Right renal pelvis (tissue), 4 donors: Measurements from ENCODE around the gene MBTPS1. TPM values are rescaled to one million over a fixed set of nuclear protein-coding genes. Genes with fewer than 3 reads are reported as not detected.

ENCODE experiments used
- DNase-seq, 4 donors: peaks; one replicate each; pipeline ENCODE4 v3.0.0-alpha.2; 2013; ENCODE audit warnings: low read depth in 4 of 4, low spot score in 3 of 4, missing footprints in 1 of 4
- polyA plus RNA-seq, 4 donors: library from polyadenylated mRNA; unstranded; fragments of 120-200 nt; gene quantifications; one replicate each; pipeline ENCODE4 v1.2.1, GENCODE V29; 2013; ENCODE audit not compliant: insufficient read length in 4 of 4

MBTPS1 gene
- polyA plus RNA-seq, 4 donors: 112 to 115 (median 115) TPM

DNA sequence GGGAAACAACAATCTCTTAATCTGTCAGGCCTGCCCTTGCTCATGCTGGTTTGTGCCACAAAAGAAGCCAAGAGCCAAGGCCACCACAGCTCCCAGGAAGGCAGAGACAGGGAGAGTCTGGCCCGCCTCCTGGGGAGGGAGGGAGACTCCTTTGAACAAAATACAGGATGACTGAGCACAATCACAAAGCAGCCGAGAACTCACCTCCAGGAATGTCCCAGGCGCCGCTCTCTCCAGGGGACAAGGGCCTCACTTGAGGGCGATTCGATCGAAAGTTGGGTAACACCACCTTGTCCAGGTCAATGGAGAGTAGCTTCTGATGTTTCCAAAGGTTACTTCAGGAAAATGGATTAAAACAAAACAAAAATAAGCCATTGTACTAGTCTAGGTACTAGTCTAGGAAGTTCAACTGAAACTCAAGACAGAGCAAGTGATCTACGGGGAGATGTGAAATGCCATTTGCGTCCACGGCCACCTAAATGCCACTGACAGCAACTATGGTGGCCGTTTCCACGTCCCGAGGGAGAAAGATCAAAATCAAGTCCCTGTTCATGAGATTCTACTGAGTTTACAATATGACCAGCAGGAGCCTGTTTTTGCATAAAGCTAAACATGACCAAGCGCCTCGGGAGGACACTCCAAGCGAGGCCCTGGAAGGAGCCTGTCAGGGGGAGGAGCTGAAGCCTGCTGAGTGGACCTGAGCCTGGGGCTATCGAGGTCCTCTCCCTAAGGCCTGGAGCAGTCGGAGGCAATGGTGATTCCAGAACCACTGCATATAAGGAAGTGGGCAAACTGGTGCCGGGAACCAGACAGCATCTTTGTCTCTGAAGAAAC lies 60.7 kb downstream of the MBTPS1 start:
- no peak for DNase-seq

DNA sequence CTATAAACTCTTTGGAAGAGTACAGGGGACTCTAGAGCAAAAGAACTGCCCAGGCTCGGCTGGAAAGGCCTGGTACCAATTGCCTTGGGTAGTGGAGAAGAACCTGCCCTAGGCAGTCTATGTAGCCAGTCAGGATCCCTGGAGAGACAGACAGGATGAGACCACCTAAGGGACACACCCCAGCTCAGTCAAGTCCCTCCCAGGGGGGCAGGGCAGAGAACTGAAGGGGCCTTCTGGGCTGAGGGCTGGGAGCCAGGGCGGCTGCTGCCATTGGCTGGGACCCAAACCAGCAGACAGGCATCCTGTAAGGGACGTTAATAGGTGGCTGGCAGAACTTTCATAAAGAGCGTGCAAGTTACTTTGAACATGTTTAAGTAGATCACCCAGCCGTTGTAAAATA lies 61.4 kb downstream of the MBTPS1 start:
- no peak for DNase-seq

DNA sequence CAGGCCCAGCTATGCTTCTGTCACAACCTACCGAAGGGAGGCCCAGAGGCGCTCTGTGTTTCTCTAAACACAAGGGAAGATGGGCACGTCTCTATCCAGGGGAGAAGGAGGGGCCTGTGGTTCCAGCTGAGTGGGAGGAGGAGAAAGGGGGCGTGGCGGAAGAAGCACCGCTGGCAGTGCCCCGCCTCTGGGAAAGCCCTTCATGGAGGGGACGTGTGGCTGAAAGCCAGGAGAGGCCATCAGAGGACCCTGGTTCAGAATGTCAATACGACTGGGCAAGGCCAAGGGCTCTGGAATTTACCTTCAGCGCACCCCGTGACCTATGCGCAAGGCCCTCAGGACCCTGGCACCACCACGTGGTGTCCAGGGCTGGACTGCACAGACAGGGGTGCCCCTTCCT lies 61.8 kb downstream of the MBTPS1 start:
- DNase-seq: no peak

DNA sequence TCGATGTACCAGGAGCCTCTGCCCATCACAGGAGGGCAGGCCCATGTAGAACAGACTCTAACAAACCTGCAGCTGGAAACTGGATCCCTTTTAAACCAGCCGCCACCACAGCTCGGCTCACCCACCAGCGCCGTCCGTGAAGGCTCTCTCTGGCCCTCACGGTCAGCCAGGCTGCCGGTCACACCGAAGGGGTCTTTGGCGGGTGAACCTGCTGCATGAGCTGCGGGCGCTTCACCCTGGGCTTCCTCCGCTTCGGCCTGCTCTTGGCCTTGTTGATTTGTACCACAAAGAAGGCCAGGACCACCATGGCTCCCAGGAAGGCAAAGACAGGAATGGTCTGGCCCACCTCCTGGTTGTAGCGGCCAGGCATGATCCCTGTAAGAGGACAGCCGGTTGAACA lies 62.5 kb downstream of the MBTPS1 start:
- DNase-seq: no peak

DNA sequence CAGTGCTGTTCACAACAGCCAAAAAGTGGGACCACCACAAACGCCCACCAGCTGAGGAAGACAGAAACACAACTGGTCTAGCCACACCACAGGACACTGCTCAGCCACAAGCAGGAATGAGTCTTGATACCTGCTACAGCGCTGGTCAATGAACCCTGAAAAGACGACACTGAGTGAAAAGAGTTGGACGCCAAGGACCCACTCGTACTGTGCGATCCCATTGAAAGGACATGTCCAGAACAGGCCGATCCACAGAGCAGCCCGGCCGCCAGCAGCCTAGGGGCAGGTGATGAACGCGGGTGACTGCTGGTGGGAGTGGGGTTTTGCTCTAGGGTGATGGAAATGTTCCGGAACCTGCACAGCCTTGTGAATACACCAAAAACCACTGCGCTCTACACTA lies 63.5 kb downstream of the MBTPS1 start:
- no peak for DNase-seq

DNA sequence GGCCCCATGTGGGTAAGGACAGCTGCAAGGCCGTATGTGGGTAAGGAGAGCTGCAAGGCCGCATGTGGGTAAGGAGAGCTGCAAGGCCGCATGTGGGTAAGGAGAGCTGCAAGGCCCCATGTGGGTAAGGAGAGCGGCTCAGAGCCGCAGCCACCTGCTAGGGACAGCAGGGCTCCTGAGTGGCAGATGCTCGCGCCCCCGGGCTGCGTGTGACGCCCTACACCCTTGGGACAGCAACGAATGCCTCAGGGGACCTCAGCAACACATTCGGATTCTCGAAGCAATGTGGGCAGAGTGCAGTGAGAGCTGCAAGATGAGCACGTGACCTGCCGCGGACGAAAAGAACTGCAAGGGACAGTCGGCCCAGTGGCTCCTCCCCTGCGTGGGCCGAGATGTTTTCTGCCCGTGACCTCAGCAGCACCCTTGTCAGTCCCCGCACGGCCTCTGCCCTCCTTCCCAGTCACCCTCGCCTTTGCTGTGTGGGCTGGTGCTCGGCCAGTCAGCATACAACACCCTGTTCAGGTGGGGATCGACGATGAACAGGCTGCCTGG lies 64.6 kb downstream of the MBTPS1 start:
- DNase-seq: no peak

DNA sequence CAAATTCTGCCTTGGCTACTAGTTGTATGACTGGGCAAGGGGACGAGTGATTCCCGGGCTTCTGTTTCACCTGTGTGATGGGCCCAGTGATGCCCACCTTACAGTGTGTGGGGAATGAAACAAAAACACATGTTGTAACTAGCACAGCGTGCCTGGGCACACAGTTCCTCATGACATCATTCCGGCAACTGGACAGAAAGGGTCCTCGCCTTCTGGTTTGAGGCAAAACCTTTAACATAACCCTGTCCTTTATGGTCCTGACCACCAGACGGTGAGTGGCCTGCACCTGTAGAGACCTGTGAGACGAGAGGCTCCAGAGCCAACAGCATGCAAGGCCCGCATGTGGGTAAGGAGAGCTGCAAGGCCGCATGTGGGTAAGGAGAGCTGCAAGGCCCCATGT lies 66.4 kb downstream of the MBTPS1 start:
- DNase-seq: no peak

DNA sequence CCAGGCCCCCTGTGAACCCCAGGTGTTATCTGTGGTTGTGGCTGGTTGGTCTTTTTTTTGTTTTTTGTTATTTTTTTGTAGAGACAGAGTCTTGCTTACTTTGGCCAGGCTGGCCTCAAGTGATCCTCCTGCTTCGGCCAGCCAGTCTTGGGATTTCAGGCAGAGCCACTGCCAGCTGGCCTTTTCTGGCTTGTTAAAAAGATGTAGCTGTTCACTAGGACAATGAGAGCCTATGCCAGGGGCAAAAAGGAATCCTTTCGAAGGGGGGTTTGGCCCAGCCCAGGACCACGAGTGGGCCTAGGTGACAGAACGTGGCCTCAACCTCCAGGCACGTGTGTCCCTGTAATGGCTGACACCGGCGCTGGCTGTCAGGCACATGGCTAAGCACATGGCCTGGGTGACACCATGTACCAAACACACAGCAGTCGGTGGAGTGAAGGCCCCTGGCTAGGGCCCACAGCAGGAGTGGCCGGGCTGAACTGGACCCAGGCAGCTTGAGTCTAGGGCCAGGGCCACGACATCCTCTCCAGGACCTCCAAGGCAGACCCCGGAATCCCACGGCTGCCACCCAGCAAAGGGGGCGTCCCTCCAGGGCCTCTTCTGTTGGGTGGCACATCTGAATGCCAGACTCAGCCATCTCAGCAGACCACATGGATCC lies 67.2 kb downstream of the MBTPS1 start:
- no peak for DNase-seq

DNA sequence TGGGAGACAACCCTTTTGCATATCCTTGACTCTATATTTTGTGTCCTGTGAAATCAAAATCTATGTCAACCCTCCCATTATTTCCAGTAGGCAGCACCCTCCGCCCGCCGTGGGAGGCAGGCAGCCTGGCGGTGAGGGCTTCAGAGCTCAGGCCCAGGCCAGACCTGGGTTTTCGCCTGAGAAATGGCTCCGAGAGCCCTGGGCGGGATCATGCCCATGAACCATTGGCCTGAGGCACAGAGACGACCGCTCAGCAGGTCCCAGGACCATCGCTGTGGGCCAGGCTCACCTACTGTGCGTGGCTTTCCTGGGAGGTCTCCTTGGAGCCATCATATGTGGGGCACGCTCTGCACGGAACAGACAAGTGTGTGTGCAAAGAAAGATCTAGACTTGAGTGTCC lies 67.9 kb downstream of the MBTPS1 start:
- no peak for DNase-seq

DNA sequence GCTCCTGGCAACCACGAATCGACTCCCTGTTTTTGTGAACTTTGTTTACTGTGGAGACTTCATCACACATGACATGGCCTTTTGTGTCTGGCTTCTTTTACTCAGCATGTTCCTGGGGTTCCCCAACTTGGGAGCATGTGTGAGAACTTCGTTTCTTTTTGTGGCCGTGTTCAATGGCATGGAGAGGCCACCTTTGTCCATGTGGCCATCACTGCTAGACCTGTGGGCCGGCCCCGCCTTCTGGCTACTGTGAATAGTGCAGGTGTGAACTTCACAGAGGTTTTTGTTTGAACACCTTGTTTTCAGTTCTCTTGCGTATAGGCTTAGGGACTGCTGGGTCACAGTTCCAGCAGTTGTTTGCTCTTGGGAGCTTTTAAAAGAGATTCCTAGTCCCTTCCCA lies 68.5 kb downstream of the MBTPS1 start:
- no peak for DNase-seq

DNA sequence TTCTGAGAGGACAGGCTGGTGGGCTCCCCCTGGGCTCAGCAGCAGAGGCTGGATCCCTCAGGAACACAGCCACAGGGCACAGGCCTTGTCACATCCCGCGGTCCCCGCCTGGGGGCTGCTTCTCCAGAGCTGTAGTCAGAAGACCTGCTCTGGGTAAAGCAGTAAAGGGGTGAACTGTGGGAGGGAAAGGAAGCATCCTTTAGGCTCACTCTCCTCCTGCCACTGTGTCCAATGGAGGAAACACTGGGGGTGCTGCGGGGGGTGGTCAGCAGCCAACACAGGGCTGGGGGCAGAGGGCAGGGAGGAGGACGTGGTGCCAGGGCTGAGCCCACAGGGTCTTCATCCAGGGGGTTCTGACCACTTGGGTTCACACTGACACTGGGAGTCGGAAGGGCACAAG lies 69.1 kb downstream of the MBTPS1 start:
- no peak for DNase-seq

DNA sequence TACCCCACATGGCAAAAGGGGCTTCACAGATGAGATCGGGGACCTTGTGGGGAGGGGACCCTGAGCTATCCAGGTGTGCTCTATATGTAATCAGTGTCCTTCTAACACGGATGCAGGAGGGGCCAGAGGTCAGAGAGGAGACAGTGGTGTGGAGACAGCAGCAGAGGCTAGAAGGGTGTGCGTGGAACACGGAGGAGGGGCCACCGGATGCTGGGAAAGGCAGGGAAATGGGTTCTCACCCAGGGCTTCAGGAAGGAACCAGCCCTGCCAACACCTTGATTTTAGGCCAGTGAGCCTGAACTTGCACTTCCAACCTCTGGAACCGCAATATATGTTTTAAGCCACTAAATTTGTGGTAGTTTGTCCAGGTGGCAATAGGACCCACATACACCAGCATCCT lies 69.5 kb downstream of the MBTPS1 start:
- no peak for DNase-seq

DNA sequence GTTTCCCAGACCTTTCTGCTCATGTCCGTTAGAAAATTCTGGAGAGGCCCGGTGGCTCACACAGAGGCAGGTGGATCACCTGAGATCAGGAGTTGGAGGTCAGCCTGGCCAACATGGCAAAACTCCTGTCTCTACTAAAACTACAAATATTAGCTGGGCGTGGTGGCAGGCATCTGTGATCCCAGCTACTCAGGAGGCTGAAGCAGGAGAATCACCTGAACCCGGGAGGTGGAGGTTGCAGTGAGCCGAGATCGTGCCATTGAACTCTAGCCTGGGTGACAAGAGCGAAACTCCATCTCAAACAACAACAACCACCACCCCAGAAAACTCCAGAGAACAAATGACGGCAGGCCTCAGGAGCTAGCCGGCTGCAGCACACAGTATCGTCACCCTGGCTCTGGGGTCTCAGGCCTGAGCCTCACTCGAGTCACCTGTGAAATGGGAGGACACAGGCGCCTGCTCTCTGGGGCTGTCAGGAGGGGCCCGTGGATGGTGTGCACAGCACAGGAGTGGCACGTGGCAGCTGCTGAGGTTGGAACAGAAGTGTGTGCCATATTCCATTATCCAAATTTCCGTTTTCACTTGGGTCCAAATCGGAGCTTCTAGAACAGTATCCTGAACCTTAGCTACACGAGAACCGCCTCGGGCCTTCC lies 70.8 kb downstream of the MBTPS1 start:
- DNase-seq: no peak

DNA sequence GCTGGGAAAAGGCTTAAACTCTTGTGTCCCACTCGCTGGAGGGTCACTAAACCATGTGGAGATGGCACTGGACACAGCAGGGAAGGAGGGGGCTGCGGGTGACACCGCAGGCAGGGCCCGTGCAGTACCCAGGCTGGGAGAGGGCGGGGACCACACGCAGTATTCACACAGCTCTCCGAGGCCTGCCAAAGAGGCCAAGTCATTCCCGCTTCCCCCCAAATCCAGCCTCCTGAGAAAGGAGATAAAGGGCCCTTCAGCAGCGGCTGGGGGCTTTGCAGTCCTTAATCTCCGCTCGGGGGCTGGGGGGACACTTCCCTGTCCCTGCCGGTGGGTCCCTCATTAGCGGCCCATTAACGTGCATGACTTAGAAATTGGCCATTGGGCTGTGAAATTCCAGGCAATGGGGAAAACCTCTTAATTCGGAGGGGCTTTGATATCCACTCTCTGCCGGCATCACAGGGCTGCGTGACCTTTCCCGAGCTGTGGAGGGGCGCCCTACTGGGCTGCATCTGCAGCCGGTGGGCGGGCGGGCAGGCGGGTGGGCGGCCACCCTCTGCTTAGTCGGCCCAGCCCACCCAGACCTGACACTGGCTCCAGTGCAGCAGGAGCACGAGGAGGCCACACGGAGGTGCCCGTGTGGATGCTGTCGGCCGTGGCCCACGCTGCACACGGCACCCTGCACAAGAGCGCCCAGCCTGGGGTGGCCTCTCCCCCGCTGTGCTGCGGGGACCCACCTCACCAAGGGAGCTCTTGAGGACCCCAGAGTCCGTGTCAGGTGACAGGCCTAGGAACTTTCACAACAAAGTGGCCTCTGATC lies 71.5 kb downstream of the MBTPS1 start:
- DNase-seq: no peak

DNA sequence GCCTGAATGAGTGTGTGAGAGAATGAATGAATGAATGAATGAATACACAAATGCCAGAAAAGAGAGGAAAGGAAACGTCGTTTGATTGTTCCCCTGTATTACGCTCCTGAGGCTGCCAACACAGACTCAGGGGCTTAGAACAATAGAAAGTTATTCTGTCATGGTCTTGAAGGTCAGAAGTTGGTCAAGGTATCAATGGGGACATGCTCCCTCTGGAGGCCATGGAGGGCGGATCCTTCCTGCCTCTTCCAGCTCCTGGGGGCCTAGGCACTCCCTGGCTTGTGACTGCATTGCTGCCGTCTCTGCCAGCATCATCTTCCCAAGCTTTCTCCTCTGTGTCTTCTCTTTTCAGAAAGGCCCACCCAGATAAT lies 72.6 kb downstream of the MBTPS1 start:
- no peak for DNase-seq

DNA sequence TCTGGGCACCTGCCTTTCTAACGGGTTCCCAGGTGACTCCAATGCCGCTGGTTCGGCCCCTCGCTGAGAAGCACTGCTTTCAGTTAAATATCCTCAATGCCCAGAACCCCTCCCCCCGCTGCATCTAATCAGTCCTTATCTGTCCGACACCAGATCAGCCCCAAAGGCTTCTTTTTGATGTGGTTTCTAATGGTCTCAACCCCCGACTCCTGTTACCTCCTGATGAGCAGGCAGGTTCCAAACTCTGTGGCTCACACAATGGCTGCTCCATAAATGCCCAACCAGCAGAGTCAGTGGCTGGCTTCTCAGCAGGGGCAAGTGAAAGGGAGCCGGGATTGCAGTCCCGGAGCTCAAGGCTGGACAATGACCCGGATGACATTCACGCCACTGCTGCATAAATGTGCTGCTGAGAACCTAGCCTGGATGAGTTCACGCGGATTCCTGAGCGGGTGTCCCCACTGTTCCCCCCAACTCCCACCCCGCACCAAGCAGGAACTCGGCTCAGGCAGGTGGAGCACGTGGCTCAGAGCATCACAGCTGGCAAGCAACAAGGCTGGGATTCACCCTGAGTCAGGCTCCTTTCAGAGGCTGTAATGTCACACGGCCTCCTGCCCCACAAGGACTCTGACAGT lies 73.1 kb downstream of the MBTPS1 start:
- DNase-seq: no peak

DNA sequence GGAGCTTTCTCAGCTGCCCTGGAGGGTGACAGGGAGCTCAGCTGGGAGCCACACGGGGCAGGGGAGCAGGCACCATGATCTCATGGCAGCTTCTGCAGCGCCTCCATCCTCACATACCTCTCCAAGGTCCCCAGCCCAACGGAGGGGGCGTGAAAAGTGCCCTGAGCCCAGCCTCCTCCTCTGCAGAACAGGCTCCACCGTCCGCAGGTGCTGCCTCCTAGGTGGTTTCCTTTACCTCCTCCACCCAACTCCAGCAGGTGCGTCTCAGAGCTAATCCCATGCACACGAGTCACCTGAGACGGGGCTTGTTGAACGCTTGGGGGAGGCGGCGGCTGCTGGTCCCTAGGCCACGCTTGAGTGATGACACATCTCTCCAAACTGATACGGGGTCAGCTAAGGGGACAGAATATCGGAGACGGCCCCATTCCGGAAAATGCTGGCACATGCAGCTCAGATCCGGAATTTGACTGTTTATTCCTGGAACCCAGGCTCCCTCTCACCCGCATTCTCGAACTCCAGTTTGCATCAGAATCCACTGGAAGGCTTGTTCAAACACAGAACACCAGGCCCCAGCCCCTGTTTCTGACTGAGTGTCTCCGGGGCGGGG lies 73.8 kb downstream of the MBTPS1 start:
- no peak for DNase-seq

DNA sequence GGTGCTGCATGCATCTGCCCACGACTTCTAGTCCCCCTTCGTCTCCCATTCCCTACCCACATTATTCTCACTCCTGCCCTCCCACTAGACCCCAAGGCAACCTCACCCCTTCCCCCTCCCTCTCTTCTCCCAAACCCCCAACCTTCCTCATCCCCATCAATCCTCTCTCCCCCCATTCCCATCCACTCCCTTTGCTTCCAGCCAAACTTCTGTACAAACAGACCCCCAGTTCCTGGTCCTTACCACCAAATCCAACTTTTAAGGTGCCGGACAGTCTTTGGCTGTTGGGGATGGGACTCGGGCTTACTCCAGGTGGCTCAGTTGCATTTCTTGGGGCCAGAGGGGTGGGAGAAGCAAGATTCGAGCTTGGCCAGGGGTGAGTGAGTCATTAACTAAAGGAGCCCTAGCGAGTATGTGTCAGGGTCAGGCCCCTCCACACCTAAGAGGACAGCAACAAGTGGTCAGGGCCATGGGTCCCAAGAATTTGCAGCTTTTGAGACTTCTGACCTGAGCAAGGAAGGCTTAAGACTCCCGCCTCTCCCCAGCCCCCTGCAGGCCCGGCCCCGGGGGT lies 74.3 kb downstream of the MBTPS1 start, which contains the start of gene SLC38A8:
Gene SLC38A8 (minus strand): TSS at position 488 of the 571 bp plus-strand sequence. CDS start 638 bp downstream, outside the sequence.
- no peak for DNase-seq

DNA sequence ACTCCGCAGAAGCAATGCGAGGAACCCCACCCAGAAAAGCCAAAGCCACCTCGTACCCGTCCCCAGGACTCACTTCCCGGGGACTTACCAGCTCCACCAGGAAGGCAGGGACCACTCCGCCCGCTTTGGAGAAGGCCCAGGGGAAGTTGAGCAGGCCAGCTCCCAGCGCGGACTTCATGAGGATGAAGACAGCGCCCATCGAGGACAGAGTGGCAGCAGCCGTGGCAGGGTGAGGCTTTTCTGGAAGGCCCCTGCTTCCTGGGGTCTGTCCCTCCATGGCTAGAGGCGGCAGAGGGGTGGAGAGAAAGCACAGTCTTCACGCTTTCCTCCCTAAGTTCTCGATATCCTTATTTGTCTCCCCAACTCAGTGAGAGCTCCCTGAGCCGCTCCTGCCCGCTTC lies 74.9 kb downstream of the MBTPS1 start:
- no peak for DNase-seq
